Caco-2 (cell line): Measurements from ENCODE around the gene MAMDC2. TPM values are rescaled to one million over a fixed set of nuclear protein-coding genes. Genes with fewer than 3 reads are reported as not detected.

Experiments
- BruUV-seq: library from RNA; stranded (reverse); fragments of 400-500 nt; replicated peaks from 2 replicates; lab custom pipeline; 2021; lab: Mats Ljungman, UMichigan
- CTCF ChIA-PET: fragments of 300-600 bp; sonication (Branson Sonifier 250); formaldehyde crosslinking; loops from one replicate; lab custom pipeline; 2022; ENCODE audit warnings: antibody characterized with exemption; lab: Charles Lee
- POLR2A ChIA-PET: fragments of 300-600 bp; sonication (Branson Sonifier 250); formaldehyde crosslinking; loops from one replicate; lab custom pipeline; 2022; ENCODE audit warnings: antibody characterized with exemption; lab: Charles Lee
- DNase-seq, 2 experiments: peaks; one replicate each; pipeline versions ENCODE4 v3.0.0 to v3.0.0-alpha.2; 2020 to 2022
- H3K27me3 ChIP-seq: replicated peaks from 2 replicates; pipeline ENCODE4 v1.6.0; 2011; ENCODE audit warnings: low read length; ENCODE audit not compliant: control insufficient read depth, insufficient read depth
- H3K36me3 ChIP-seq: 2 replicates; pipeline ENCODE4 v1.5.1; 2011; ENCODE audit warnings: low read length; ENCODE audit not compliant: control insufficient read depth, insufficient read depth
- H3K4me1 ChIP-seq: fragments of 250-450 bp; sonication (Bioruptor Pico); 2 replicates; pipeline ENCODE4 v1.5.1; 2020; ENCODE audit warnings: mild to moderate bottlenecking
- H3K4me3 ChIP-seq: 2 replicates; pipeline ENCODE4 v1.5.1; 2011; ENCODE audit warnings: low read depth, mild to moderate bottlenecking, control low read depth, low read length
- H3K9me3 ChIP-seq: fragments of 250-450 bp; sonication (Bioruptor Pico); 2 replicates; pipeline ENCODE4 v1.5.1; 2020; ENCODE audit warnings: mild to moderate bottlenecking, moderate library complexity
- H3K27ac Mint-ChIP-seq: one replicate; pipeline ENCODE4 v1.8.0; 2022; ENCODE audit warnings: mixed read lengths; ENCODE audit not compliant: unreplicated experiment
- H3K27me3 Mint-ChIP-seq: one replicate; pipeline ENCODE4 v1.8.0; 2022; ENCODE audit warnings: mixed read lengths; ENCODE audit not compliant: insufficient read depth, unreplicated experiment
- H3K36me3 Mint-ChIP-seq: one replicate; pipeline ENCODE4 v1.8.0; 2022; ENCODE audit warnings: mild to moderate bottlenecking, mixed read lengths; ENCODE audit not compliant: insufficient read depth, unreplicated experiment
- H3K4me1 Mint-ChIP-seq: one replicate; pipeline ENCODE4 v1.8.0; 2022; ENCODE audit warnings: low read depth, mixed read lengths; ENCODE audit not compliant: unreplicated experiment
- H3K4me3 Mint-ChIP-seq: one replicate; pipeline ENCODE4 v1.8.0; 2022; ENCODE audit warnings: mild to moderate bottlenecking, moderate library complexity, mixed read lengths; ENCODE audit not compliant: unreplicated experiment
- H3K9me3 Mint-ChIP-seq: one replicate; pipeline ENCODE4 v1.8.0; 2022; ENCODE audit warnings: mixed read lengths; ENCODE audit not compliant: unreplicated experiment
- CTCF ChIP-seq, 2 experiments: fragments of 200-600 bp in 1 of 2; IDR thresholded peaks; 1 replicate in 1 of 2; 2 replicates in 1 of 2; pipeline versions ENCODE4 v1.5.1 to v1.8.0; 2011 to 2022; ENCODE audit warnings: antibody characterized with exemption in 1 of 2, control low read depth in 1 of 2, inconsistent platforms in 1 of 2, low read depth in 1 of 2, low read length in 1 of 2, mild to moderate bottlenecking in 1 of 2, moderate library complexity in 1 of 2; ENCODE audit not compliant: insufficient read depth in 1 of 2, severe bottlenecking in 1 of 2, unreplicated experiment in 1 of 2
- intact Hi-C: fragments of 100-400 bp; cut with micrococcal nuclease; formaldehyde crosslinking; loops from one replicate; pipeline ENCODE4 v1.10.0; 2022; ENCODE audit not compliant: unreplicated experiment
- total RNA-seq: library from RNA; stranded (reverse); gene quantifications from 2 replicates; pipeline ENCODE4 v1.2.3, GENCODE V29; 2022

MAMDC2 gene
- total RNA-seq, 1 experiment from 2014 or later = not detected

GRCh38 chr9:70172532-70172931 lies 128.9 kb downstream of the MAMDC2 start:
- Histone ChIP-seq H3K4me1 (no peaks in the 10 kb centered on the region), H3K27me3 (no peaks in the 10 kb centered on the region), H3K9me3 (no peaks in the 10 kb centered on the region), H3K36me3 (no peaks in the 10 kb centered on the region), H3K4me3 (no peak overlapping the region)
- DNase-seq = no peak
- BruUV-seq = no TSS peak
- ChIA-PET POLR2A (no interaction called here), CTCF (no interaction called here)
- no peak for TF ChIP-seq CTCF (IDR thresholded peaks at IDR 0.05; ENCODE audit: insufficient read depth in 1 of 2, low read depth in 1 of 2, low read length in 1 of 2, severe bottlenecking in 1 of 2, unreplicated experiment in 1 of 2)
- H3K9me3 Mint-ChIP-seq = no peaks in the 10 kb centered on the region
- intact Hi-C loops = no loop called here
- no peaks in the 10 kb centered on the region for H3K36me3 Mint-ChIP-seq
- H3K4me3 Mint-ChIP-seq = no peak overlapping the region
- no peaks in the 10 kb centered on the region for H3K27me3 Mint-ChIP-seq
- H3K4me1 Mint-ChIP-seq = no peaks in the 10 kb centered on the region
- H3K27ac Mint-ChIP-seq = no peak overlapping the region

- intact Hi-C loops = no loop called here
- Mint-ChIP-seq H3K27me3 (no peaks in the 10 kb centered on the region), H3K4me3 (no peak overlapping the region), H3K9me3 (no peaks in the 10 kb centered on the region), H3K27ac (no peak overlapping the region), H3K4me1 (no peaks in the 10 kb centered on the region), H3K36me3 (no peaks in the 10 kb centered on the region)
- CTCF ChIA-PET = no interaction called here
- DNase-seq = no peak
- H3K36me3 ChIP-seq = no peaks in the 10 kb centered on the region
- BruUV-seq = no TSS peak
- no peak for TF ChIP-seq CTCF (IDR thresholded peaks at IDR 0.05; ENCODE audit: insufficient read depth in 1 of 2, low read depth in 1 of 2, low read length in 1 of 2, severe bottlenecking in 1 of 2, unreplicated experiment in 1 of 2)
- no peaks in the 10 kb centered on the region for H3K27me3 ChIP-seq
- H3K4me3 ChIP-seq = no peak overlapping the region
- H3K4me1 ChIP-seq = no peaks in the 10 kb centered on the region
- no peaks in the 10 kb centered on the region for H3K9me3 ChIP-seq
- POLR2A ChIA-PET = no interaction called here
Observed at GRCh38 chr9:70177121-70177520, 133.5 kb downstream of the MAMDC2 start.

GRCh38 chr9:70192707-70193106 lies 149.1 kb downstream of the MAMDC2 start:
- no peaks in the 10 kb centered on the region for H3K9me3 ChIP-seq
- intact Hi-C loops = no loop called here
- H3K4me1 ChIP-seq = no peaks in the 10 kb centered on the region
- ChIA-PET CTCF (no interaction called here), POLR2A (no interaction called here)
- H3K27me3 ChIP-seq = no peaks in the 10 kb centered on the region
- no peak for TF ChIP-seq CTCF (IDR thresholded peaks at IDR 0.05; ENCODE audit: insufficient read depth in 1 of 2, low read depth in 1 of 2, low read length in 1 of 2, severe bottlenecking in 1 of 2, unreplicated experiment in 1 of 2)
- no peak for DNase-seq
- no peaks in the 10 kb centered on the region for H3K36me3 ChIP-seq
- Mint-ChIP-seq H3K4me3 (no peak overlapping the region), H3K27me3 (no peaks in the 10 kb centered on the region), H3K9me3 (no peaks in the 10 kb centered on the region), H3K36me3 (no peaks in the 10 kb centered on the region), H3K27ac (no peak overlapping the region), H3K4me1 (no peaks in the 10 kb centered on the region)
- no peak overlapping the region for H3K4me3 ChIP-seq
- no TSS peak for BruUV-seq
